Activated CD8-positive, alpha-beta T cell treated with anti-CD3 and anti-CD28 coated beads for 36 hours (primary cell): ENCODE results near the gene DNAJC4. TPM values are rescaled to one million over a fixed set of nuclear protein-coding genes. Genes with fewer than 3 reads are reported as not detected.

Experiments
- ATAC-seq: fragments of 200-7000 bp; cut with Tn5 transposase; one replicate; pipeline ENCODE4 v1.10.0; 2021; ENCODE audit warnings: mild to moderate bottlenecking, moderate library complexity
- CTCF ChIA-PET: fragments of 350-600 bp; sonication (Branson Sonifier 250); formaldehyde crosslinking; loops from one replicate; lab custom pipeline; 2021; ENCODE audit warnings: antibody characterized with exemption; lab: Charles Lee
- POLR2A ChIA-PET: fragments of 350-600 bp; sonication (Branson Sonifier 250); formaldehyde crosslinking; loops from one replicate; lab custom pipeline; 2021; ENCODE audit warnings: antibody characterized with exemption; lab: Charles Lee
- DNase-seq: peaks from one replicate; pipeline ENCODE4 v3.0.0-alpha.2; 2020
- H3K27ac Mint-ChIP-seq: one replicate; pipeline ENCODE4 v1.8.0; 2021; ENCODE audit warnings: mild to moderate bottlenecking, mixed read lengths
- H3K27me3 Mint-ChIP-seq: one replicate; pipeline ENCODE4 v1.8.0; 2021; ENCODE audit warnings: mixed read lengths
- H3K36me3 Mint-ChIP-seq: one replicate; pipeline ENCODE4 v1.8.0; 2021; ENCODE audit warnings: low read depth, mixed read lengths
- H3K4me1 Mint-ChIP-seq: one replicate; pipeline ENCODE4 v1.8.0; 2021; ENCODE audit warnings: low read depth, mixed read lengths
- H3K4me3 Mint-ChIP-seq: one replicate; pipeline ENCODE4 v1.8.0; 2021; ENCODE audit warnings: mild to moderate bottlenecking, moderate library complexity, mixed read lengths
- H3K9me3 Mint-ChIP-seq: one replicate; pipeline ENCODE4 v1.8.0; 2021; ENCODE audit warnings: mixed read lengths
- intact Hi-C: fragments of 100-400 bp; cut with micrococcal nuclease; formaldehyde crosslinking; loops from one replicate; pipeline ENCODE4 v1.10.0; 2022
- total RNA-seq, 2 experiments: library from RNA; stranded (reverse); gene quantifications; one replicate each; pipeline ENCODE4 v1.2.3, GENCODE V29; 2021
- TF ChIP-seq, protein P1 (sequence below): fragments of 200-600 bp; IDR thresholded peaks from one replicate; pipeline ENCODE4 v1.8.0; 2022; ENCODE audit warnings: antibody characterized with exemption, mild to moderate bottlenecking

The DNAJC4 gene
- total RNA-seq, 2 experiments from 2014 or later: 25.8 to 26.1 TPM

DNA sequence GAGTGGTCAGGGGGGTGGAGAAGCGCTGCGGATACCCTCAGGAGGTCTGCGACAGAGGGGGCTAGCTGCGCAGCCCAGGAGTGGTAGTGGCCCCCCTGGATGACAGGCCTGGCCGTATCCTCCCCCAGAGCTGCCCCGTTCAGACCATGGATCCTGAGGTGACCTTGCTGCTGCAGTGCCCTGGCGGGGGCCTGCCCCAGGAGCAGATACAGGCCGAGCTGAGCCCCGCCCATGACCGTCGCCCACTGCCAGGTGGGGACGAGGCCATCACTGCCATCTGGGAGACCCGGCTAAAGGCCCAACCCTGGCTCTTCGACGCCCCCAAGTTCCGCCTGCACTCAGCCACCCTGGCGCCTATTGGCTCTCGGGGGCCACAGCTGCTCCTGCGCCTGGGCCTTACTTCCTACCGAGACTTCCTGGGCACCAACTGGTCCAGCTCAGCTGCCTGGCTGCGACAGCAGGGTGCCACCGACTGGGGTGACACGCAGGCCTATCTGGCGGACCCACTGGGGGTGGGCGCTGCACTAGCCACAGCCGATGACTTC, 3.8 kb upstream of the DNAJC4 start:
- Mint-ChIP-seq H3K27ac (peak overlapping the region; percentile 85), H3K27me3 (no peaks in the 10 kb centered on the region), H3K36me3 (peaks cover 11% of the 10 kb centered on the region), H3K4me1 (peaks cover 33% of the 10 kb centered on the region), H3K9me3 (no peaks in the 10 kb centered on the region), H3K4me3 (peak overlapping the region; percentile 89)
- ChIA-PET POLR2A (interaction anchor here (0.6 to 6.0 kb wide), 12 partner anchors 11 to 78 kb away, joined by 3 to 151 read pairs (median 5); partner anchors contain the start of genes BAD, FERMT3, FKBP2 and PLCB3), CTCF (interaction anchor here (1.0 to 5.3 kb wide), 11 partner anchors 9 to 78 kb away, joined by 3 to 45 read pairs (median 7); partner anchors contain the start of genes CATSPERZ, FERMT3 and PLCB3)
- TF ChIP-seq, protein P1, sequence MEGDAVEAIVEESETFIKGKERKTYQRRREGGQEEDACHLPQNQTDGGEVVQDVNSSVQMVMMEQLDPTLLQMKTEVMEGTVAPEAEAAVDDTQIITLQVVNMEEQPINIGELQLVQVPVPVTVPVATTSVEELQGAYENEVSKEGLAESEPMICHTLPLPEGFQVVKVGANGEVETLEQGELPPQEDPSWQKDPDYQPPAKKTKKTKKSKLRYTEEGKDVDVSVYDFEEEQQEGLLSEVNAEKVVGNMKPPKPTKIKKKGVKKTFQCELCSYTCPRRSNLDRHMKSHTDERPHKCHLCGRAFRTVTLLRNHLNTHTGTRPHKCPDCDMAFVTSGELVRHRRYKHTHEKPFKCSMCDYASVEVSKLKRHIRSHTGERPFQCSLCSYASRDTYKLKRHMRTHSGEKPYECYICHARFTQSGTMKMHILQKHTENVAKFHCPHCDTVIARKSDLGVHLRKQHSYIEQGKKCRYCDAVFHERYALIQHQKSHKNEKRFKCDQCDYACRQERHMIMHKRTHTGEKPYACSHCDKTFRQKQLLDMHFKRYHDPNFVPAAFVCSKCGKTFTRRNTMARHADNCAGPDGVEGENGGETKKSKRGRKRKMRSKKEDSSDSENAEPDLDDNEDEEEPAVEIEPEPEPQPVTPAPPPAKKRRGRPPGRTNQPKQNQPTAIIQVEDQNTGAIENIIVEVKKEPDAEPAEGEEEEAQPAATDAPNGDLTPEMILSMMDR: no peak
- ATAC-seq (peak; percentile 51), DNase-seq (peak; percentile 85)
- intact Hi-C loops: no loop called here

DNA sequence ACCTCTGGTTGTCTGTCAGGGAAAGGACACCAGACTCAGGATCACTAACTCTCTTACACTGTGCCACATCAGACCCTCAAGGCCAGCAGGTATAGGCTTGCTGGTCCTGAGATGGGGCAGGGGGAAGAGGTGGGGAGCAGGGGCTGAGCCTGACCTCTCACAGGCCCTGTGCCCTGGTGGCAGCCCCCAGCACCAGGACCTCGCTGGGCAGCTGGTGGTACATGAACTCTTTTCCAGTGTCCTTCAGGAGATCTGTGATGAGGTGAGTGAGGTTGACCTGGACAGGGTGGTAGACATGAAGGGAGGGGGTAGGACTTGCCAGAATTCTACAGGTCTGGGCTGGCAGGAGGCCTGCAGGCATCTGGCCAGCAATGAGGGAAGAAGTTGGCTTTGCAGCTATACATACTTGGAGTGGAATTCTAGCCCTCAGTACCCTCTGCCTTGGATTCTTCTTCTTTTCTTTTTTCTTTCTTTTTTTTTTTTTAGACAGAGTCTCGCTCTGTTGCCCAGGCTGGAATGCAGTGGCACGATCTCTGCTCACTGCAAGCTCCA, 2.9 kb upstream of the DNAJC4 start:
- DNase-seq: no peak
- TF ChIP-seq, protein P1: no peak
- peaks cover 10% of the 10 kb centered on the region for H3K36me3 Mint-ChIP-seq
- ChIA-PET POLR2A (interaction anchor here (0.6 to 6.0 kb wide), 9 partner anchors 9 to 217 kb away, joined by 3 to 151 read pairs (median 5); partner anchors contain the start of genes FERMT3, FKBP2 and STIP1), CTCF (interaction anchor here (1.9 to 5.3 kb wide), 6 partner anchors 11 to 77 kb away, joined by 7 to 45 read pairs (median 10); partner anchors contain the start of genes CATSPERZ, FERMT3 and PLCB3)
- no peak for ATAC-seq
- no peaks in the 10 kb centered on the region for H3K9me3 Mint-ChIP-seq
- peak overlapping the region; percentile 89 for H3K4me3 Mint-ChIP-seq
- peak overlapping the region; percentile 85 for H3K27ac Mint-ChIP-seq
- intact Hi-C loops: no loop called here
- H3K27me3 Mint-ChIP-seq: no peaks in the 10 kb centered on the region
- peaks cover 36% of the 10 kb centered on the region for H3K4me1 Mint-ChIP-seq

DNA sequence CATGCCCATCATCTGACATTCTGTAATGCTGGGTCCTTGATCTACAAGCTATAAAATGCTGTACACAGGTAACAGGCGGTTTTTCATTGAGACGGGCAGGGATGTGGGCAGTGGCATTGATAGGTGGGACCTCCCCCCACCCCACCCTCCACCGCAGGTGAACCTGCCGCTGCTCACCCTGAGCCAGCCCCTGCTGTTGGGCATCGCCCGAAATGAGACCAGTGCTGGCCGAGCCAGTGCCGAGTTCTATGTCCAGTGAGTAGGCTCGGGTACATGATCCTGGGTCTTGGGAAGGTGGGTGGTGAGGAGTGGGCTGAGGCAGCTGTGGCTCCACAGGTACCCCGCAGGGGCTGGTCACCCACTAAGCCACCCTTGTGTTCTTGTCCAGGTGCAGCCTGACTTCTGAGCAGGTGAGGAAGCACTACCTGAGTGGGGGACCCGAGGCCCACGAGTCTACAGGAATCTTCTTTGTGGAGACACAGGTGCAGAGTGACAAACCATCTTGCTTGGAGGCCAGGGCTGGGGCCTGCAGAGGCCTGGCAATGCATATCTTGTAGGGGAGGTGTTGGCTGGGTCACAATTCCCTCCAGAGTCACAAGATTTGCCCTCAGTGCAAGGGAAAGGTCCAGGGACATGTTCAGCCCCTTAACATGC, 1.1 kb upstream of the DNAJC4 start:
- intact Hi-C loops: no loop called here
- ChIA-PET CTCF (no interaction called here), POLR2A (interaction anchor here (0.6 to 4.6 kb wide), 5 partner anchors 9 to 82 kb away, joined by 3 to 39 read pairs (median 4); partner anchors contain the start of gene FERMT3)
- H3K4me3 Mint-ChIP-seq: peak overlapping the region; percentile 81
- no peaks in the 10 kb centered on the region for H3K9me3 Mint-ChIP-seq
- H3K4me1 Mint-ChIP-seq: peaks cover 33% of the 10 kb centered on the region
- DNase-seq: no peak
- peak overlapping the region; percentile 83 for H3K27ac Mint-ChIP-seq
- no peak for ATAC-seq
- no peaks in the 10 kb centered on the region for H3K27me3 Mint-ChIP-seq
- peaks cover 7% of the 10 kb centered on the region for H3K36me3 Mint-ChIP-seq
- TF ChIP-seq, protein P1: no peak

DNA sequence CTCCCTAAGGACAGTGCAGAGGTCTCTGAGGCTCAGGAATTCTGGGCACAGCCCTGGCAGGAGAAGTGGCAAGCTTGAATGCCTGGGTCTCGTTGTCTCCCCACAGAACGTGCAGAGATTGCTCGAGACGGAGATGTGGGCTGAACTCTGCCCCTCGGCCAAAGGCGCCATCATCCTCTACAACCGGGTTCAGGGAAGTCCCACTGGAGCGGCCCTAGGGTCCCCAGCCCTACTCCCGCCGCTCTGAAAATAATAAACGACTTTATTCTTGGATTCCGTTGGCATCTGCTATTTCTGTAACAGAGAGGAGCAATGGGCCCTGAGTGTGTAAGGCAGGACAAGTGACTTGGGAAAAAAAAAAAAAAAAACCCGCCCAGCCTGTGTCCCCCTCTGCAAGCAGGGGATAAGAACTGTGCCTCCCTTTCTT, 591 bp upstream of the DNAJC4 start:
- Mint-ChIP-seq H3K9me3 (no peaks in the 10 kb centered on the region), H3K36me3 (peaks cover 5% of the 10 kb centered on the region), H3K27ac (peak overlapping the region; percentile 83), H3K27me3 (no peaks in the 10 kb centered on the region), H3K4me1 (peaks cover 31% of the 10 kb centered on the region), H3K4me3 (peak overlapping the region; percentile 81)
- TF ChIP-seq, protein P1: no peak
- intact Hi-C loops: no loop called here
- ChIA-PET CTCF (interaction anchor here (1.1 kb wide), 1 partner anchor 75 kb away, joined by 4 read pairs; no protein-coding TSS in a partner anchor), POLR2A (interaction anchor here (0.6 to 4.6 kb wide), 4 partner anchors 21 to 81 kb away, joined by 3 to 39 read pairs (median 4); partner anchors contain the start of gene FERMT3)
- DNase-seq: no peak
- ATAC-seq: no peak
